K562 (cell line): ENCODE results near the gene SEPTIN8. TPM values are rescaled to one million over a fixed set of nuclear protein-coding genes. Genes with fewer than 3 reads are reported as not detected.

ENCODE experiments used
- EHMT2 ChIP-seq: fragments of 450-650 bp; IDR thresholded peaks from 2 replicates; pipeline ENCODE4 v1.6.1; 2018; ENCODE audit warnings: antibody characterized with exemption
- ELF4 ChIP-seq: fragments of 450-650 bp; formaldehyde crosslinking; IDR thresholded peaks from 2 replicates; pipeline ENCODE4 v1.4.0; 2022; ENCODE audit warnings: missing genetic modification characterization
- EP400 ChIP-seq: fragments of 450-650 bp; IDR thresholded peaks from 2 replicates; pipeline ENCODE4 v1.6.1; 2017; ENCODE audit warnings: antibody characterized with exemption, mild to moderate bottlenecking, moderate library complexity
- MCM7 ChIP-seq, 2 experiments: fragments of 450-650 bp; IDR thresholded peaks; 2 replicates each; pipeline ENCODE4 v1.6.1; 2016 to 2018
- NKRF ChIP-seq: fragments of 450-650 bp; IDR thresholded peaks from 2 replicates; pipeline ENCODE4 v1.6.1; 2016; ENCODE audit warnings: borderline replicate concordance
- OTX1 ChIP-seq: fragments of 450-650 bp; formaldehyde crosslinking; IDR thresholded peaks from 2 replicates; pipeline ENCODE4 v1.4.0; 2022; ENCODE audit warnings: mild to moderate bottlenecking
- PKNOX1 ChIP-seq: fragments of 450-650 bp; IDR thresholded peaks from 2 replicates; pipeline ENCODE4 v1.6.1; 2016
- PRDM10 ChIP-seq: fragments of 450-650 bp; IDR thresholded peaks from 2 replicates; pipeline ENCODE4 v1.6.1; 2018; ENCODE audit not compliant: partially characterized antibody
- RCOR1 ChIP-seq, 2 experiments: IDR thresholded peaks; 2 replicates each; pipeline ENCODE4 v1.6.1; 2012; ENCODE audit warnings: low read depth in 2 of 2, low read length in 2 of 2, borderline replicate concordance in 1 of 2, improper control_type of control experiment in 1 of 2
- U2AF2 ChIP-seq: fragments of 200-400 bp; formaldehyde crosslinking; optimal IDR thresholded peaks from 2 replicates; pipeline ENCODE3; 2017; ENCODE audit warnings: low read depth, mild to moderate bottlenecking, low read length
- ZNF318 ChIP-seq, 2 experiments: fragments of 450-650 bp; IDR thresholded peaks; 2 replicates each; pipeline ENCODE4 v1.6.1; 2016; ENCODE audit warnings: mild to moderate bottlenecking in 2 of 2, borderline replicate concordance in 1 of 2, low read depth in 1 of 2, moderate library complexity in 1 of 2
- ZNF583 ChIP-seq: fragments of 250-450 bp; sonication (Bioruptor Pico); IDR thresholded peaks from 2 replicates; pipeline ENCODE4 v1.4.0; 2020
- polyA plus RNA-seq, 8 experiments: library from polyadenylated mRNA; depleted of rRNA in 4 of 8; stranded (reverse) in 5 of 8; unstranded in 3 of 8; fragments of >200 nt; fragmentation: Nextera tagmentation in 2 of 8; fragmentation: Illumina TruSeq in 1 of 8; extraction: Ambion mirVana in 2 of 8; extraction: Trizol in 1 of 8; gene quantifications; 2 replicates each; pipeline versions ENCODE4 v1.2.1 to v1.2.3, GENCODE V29; 2011 to 2014; ENCODE audit warnings: inconsistent platforms in 1 of 8, missing spikeins in 1 of 8
- total RNA-seq, 7 experiments: library from RNA; depleted of rRNA in 6 of 7; stranded (reverse); fragments of >200 nt in 6 of 7; fragmentation: Illumina TruSeq in 2 of 7; extraction: Trizol in 2 of 7; gene quantifications; 2 replicates each; pipeline versions ENCODE4 v1.2.1 to v1.2.3, GENCODE V29; 2011 to 2021; ENCODE audit warnings: low replicate concordance in 1 of 7

The SEPTIN8 gene
- total and polyA plus RNA-seq, 9 of the 15 experiments (the other 6 are each of a cell fraction or from before 2014, with no cell fraction given): 19.3 to 142 (median 101) TPM

GRCh38 chr5:132776131-132776937 lies 705 bp downstream of the SEPTIN8 start (continued):
- TF ChIP-seq RCOR1 (IDR thresholded peaks at IDR 0.05; ENCODE audit: borderline replicate concordance in 1 of 2, low read depth in 2 of 2, low read length in 2 of 2) (peak in 1 of 2 experiments; percentile 71; a peak in 2 of 4 replicates), EHMT2 (no peak), NKRF (no peak), PKNOX1 (peak; percentile 65), OTX1 (CRISPR knock-in tag) (no peak), ZNF583 (CRISPR knock-in tag) (no peak), PRDM10 (no peak), U2AF2 (no peak), ZNF318 (IDR thresholded peaks at IDR 0.05; ENCODE audit: borderline replicate concordance in 1 of 2, low read depth in 1 of 2) (no peak), EP400 (peak; percentile 55; the same call in 1 of the 2 replicates), ELF4 (no peak; the same call in 1 of the 2 replicates), MCM7 (IDR thresholded peaks at IDR 0.05) (no peak)
